DMS153 (cell line): Measurements from ENCODE around the gene PLPPR1.

Experiments used
- DNase-seq: peaks from one replicate; lab custom pipeline; 2025; lab: John Stamatoyannopoulos, UW

Gene PLPPR1

GRCh38 chr9:101350285-101350684 is 321.8 kb downstream of the PLPPR1 start:
- DNase-seq: no peak

- no peak for DNase-seq
These were observed 324.5 kb downstream of the PLPPR1 start for GRCh38 chr9:101352892-101353463.

GRCh38 chr9:101353683-101354082 is 325.2 kb downstream of the PLPPR1 start:
- no peak for DNase-seq

- DNase-seq: no peak
These were observed 325.7 kb downstream of the PLPPR1 start for GRCh38 chr9:101354143-101354764.

GRCh38 chr9:101354765-101355708 is 326.5 kb downstream of the PLPPR1 start:
- DNase-seq: no peak

- no peak for DNase-seq
These were observed 328.1 kb downstream of the PLPPR1 start for GRCh38 chr9:101356619-101357018.

GRCh38 chr9:101359679-101360078 is 331.2 kb downstream of the PLPPR1 start:
- no peak for DNase-seq

- no peak for DNase-seq
These were observed 332.1 kb downstream of the PLPPR1 start for GRCh38 chr9:101360647-101361046.

- no peak for DNase-seq
These were observed 333.9 kb downstream of the PLPPR1 start for GRCh38 chr9:101362450-101362849.

GRCh38 chr9:101365181-101365580 is 336.7 kb downstream of the PLPPR1 start:
- DNase-seq: no peak

- no peak for DNase-seq
These were observed 337.7 kb downstream of the PLPPR1 start for GRCh38 chr9:101366038-101366756.

GRCh38 chr9:101367323-101367722 is 338.8 kb downstream of the PLPPR1 start:
- DNase-seq: no peak

GRCh38 chr9:101369286-101369685 is 340.8 kb downstream of the PLPPR1 start:
- DNase-seq: no peak

GRCh38 chr9:101369884-101370531 is 341.5 kb downstream of the PLPPR1 start:
- no peak for DNase-seq

- no peak for DNase-seq
These were observed 343.3 kb downstream of the PLPPR1 start for GRCh38 chr9:101371813-101372212.

- no peak for DNase-seq
These were observed 344.0 kb downstream of the PLPPR1 start for GRCh38 chr9:101372327-101373118.
